HG03060 (cell line): ENCODE results near the gene OR5K3.
"Not testable (repeated sequence)": the region's sequence is repeated elsewhere in the genome, so short reads cannot be mapped to it uniquely, and the experiment has no call there.

Experiments used
- ATAC-seq: cut with Tn5 transposase; IDR thresholded peaks from one replicate; pipeline ENCODE4 v1.9.1; 2021; ENCODE audit warnings: low read depth, moderate number of reproducible peaks; ENCODE audit not compliant: unreplicated experiment

Gene OR5K3

GRCh38 chr3:98390366-98390765 is at the start of gene OR5K3:
TSS of gene OR5K3 (plus strand) at chr3:98390666. CDS start at chr3:98390666, 0 bp downstream.
- ATAC-seq, result no peak

DNA sequence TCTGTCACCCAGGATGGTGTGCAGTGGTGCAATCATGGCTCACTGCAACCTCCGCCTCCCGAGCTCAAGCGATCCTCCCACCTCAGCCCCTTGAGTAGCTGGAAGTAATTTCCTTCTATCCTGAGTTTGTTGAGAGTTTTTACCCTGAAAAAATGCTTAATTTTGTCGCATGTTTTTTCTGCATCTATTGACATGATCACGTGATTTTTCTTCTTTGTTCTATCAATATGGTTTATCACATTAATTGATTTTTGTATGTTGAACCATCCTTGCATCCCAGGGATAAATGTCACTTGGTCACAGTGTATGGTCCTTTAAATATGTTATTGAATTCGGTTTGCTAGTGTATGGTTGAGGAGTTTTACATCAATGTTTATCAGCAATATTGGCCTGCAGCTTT is 48.7 kb upstream of the OR5K3 start:
- no peak for ATAC-seq

DNA sequence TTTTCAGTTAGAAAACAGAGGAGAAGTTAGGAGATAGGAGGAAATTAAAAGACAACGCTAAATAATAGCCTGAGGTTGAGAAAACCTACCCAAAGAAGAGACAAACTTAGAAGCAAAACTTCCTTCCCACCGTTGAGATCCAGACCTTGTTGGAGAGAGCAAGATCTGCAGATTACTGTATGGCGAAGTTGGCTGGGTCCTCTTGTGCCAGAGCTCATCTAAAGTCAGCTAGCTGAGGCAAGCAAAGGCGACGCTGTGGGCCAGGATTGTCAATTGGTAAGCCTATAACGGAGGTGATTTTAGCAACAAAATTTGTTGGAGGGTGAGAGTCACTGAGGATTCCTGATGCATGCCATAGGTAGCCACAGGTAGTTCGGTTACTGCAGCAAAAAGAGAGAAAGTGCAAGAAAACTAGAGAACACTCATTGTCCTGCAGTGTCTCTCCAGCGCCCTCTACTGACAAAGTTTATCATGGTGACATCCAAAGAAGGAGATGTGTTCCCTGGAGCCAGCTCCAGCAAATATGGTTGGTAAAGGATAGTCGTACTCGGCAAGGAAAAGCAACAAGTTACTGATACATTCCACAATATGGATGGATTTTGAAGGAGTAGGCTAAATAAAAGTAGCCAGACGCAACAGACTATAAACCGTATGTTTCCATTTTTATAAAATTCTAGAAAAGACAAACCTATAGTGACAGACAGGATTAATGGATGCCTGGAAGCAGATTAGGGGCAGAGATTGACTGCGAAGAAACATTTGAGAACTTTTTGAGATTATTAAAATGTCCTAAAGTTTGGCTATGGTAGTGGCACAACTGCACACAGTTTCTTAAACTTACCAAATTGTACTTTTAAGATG is 46.6 kb upstream of the OR5K3 start:
- peak; percentile 49 for ATAC-seq

DNA sequence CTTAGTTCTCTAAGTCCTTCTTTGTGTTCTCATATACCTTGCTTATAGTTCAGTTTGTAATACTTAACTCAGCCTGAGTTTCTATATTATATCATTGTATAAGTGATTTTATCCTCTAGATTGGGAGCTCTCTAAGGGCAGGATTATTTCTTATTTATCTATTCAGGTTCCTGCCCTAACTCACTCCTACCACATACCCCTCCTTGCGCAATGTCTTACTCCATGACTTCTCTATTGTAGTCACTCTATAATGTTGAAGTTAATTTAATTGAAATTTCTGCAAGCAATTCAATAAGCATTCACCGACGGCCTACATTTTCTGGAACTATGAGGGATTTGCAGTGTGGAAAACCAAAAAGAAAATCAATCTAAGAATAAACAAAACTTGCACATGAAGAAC is 40.4 kb upstream of the OR5K3 start:
- no peak for ATAC-seq

GRCh38 chr3:98353554-98353953 is 36.9 kb upstream of the OR5K3 start, which contains the start of gene OR5K4:
TSS of gene OR5K4 (plus strand) at chr3:98353854. CDS start at chr3:98353854, 0 bp downstream.
- no peak for ATAC-seq

GRCh38 chr3:98359250-98359649 is 31.2 kb upstream of the OR5K3 start:
- ATAC-seq, result no peak

GRCh38 chr3:98359993-98360675 is 30.3 kb upstream of the OR5K3 start:
- ATAC-seq, result peak; percentile 67

GRCh38 chr3:98360681-98361080 is 29.8 kb upstream of the OR5K3 start:
- ATAC-seq, result no peak

GRCh38 chr3:98361289-98361688 is 29.2 kb upstream of the OR5K3 start:
- ATAC-seq, result peak; percentile 47

GRCh38 chr3:98367464-98368246 is 22.8 kb upstream of the OR5K3 start:
- ATAC-seq, result no peak

DNA sequence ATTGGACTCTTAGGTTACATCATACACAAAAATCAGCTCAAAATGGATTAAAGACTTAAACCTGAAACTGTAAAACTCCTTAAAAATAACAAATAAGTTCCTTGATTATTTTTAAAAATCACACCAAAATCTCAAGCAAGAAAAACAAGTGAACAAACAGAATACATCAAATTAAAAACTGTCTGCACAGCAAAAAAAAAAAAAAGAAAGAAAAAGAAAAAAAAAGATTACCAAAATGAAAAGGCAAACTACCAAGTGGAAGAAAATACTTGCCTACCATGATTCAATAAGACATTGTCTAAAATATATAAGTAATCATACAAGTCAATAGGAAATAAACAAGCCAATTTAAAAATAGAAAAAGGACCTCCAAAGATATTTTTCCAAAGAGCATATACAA is 19.3 kb upstream of the OR5K3 start:
- ATAC-seq, result no peak

- ATAC-seq, result no peak
Measured at GRCh38 chr3:98371853-98372252, 18.6 kb upstream of the OR5K3 start.

DNA sequence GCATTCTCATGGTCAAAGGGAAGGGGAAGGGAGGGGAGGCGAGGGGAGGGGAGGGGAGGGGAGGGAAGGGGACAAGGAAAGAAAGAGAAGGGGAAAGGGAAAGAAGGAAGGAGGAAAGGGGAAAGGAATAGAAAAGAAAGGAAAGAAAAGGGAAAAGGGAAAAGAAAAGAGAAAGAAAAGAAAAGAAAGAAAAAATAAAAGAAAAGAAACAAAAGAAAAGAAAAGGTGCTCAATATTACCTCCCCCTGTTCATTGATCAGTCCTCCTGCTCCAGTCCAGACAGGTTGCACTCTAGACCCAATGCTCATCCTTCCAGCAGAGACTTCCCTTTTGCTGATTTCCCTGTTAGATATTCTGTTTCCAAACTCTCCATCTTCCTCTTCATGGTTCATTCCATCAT is 18.0 kb upstream of the OR5K3 start:
- no peak for ATAC-seq

DNA sequence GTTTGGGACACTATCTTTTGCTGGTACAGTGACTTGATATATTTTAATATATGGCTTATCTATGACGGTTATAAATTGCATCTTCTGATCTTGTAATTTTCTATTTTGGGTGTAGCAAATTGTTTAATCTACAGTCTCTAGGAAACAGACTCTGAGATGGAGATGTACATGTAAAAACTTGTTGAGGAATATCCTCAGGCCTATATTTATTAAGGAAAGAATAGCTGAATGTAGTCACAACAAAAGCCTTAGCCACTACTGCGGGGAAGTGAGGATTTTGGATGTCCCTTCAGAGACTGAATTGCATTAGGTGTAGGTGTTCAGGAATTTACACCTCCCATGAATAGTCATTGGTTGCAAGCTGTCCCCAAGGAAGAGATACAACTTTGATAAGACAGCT is 13.8 kb upstream of the OR5K3 start:
- ATAC-seq, result no peak

GRCh38 chr3:98388147-98388546 is 2.3 kb upstream of the OR5K3 start:
- no peak for ATAC-seq

- no peak for ATAC-seq
Measured at GRCh38 chr3:98395101-98395500, 4.6 kb downstream of the OR5K3 start.

GRCh38 chr3:98396482-98396881 is 6.0 kb downstream of the OR5K3 start:
- not testable (repeated sequence) for ATAC-seq

- ATAC-seq, result no peak
Measured at GRCh38 chr3:98398513-98398912, 8.0 kb downstream of the OR5K3 start.

GRCh38 chr3:98402507-98402906 is 12.0 kb downstream of the OR5K3 start:
- ATAC-seq, result no peak

DNA sequence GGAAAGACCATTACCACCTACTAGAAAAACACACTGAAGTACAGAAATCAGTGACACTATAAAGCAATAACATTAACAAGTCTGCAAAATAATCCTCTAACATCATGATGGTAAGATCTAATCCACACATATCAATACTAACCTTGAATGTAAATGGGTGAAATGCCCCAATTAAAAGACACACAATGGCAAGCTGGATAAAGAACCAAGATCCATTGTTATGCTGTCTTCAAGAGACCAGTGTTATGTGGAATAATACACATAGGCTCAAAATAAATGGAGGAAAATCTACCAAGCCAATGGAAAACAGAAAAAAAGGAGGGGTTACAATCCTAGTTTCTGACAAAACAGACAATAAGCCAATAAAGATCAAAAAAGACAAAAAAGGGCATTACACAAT is 13.5 kb downstream of the OR5K3 start:
- no peak for ATAC-seq

- no peak for ATAC-seq
Measured at GRCh38 chr3:98406034-98406433, 15.6 kb downstream of the OR5K3 start.
